ES-I3 (cell line): Measurements from ENCODE around the gene PRKCH.
"Not testable (repeated sequence)": the region's sequence is repeated elsewhere in the genome, so short reads cannot be mapped to it uniquely, and the experiment has no call there.

Experiments used
- H3K36me3 ChIP-seq: 2 replicates; pipeline ENCODE4 v1.6.1; 2013; ENCODE audit warnings: mild to moderate bottlenecking, low read length, control low read depth, moderate library complexity; ENCODE audit not compliant: insufficient read depth
- H3K4me1 ChIP-seq: 2 replicates; pipeline ENCODE4 v1.6.1; 2013; ENCODE audit warnings: mild to moderate bottlenecking, control low read depth, low read length; ENCODE audit not compliant: insufficient read depth
- H3K9ac ChIP-seq: 2 replicates; pipeline ENCODE4 v1.6.1; 2013; ENCODE audit warnings: low read depth, mild to moderate bottlenecking, low read length, moderate library complexity
- H3K9me3 ChIP-seq: 2 replicates; pipeline ENCODE4 v1.6.1; 2013; ENCODE audit warnings: mild to moderate bottlenecking, low read length, moderate library complexity; ENCODE audit not compliant: control insufficient read depth, insufficient read depth

The PRKCH gene

GRCh38 chr14:61394542-61394941 is 73.2 kb downstream of the PRKCH start:
- Histone ChIP-seq H3K36me3 (no peaks in the 10 kb centered on the region), H3K4me1 (no peaks in the 10 kb centered on the region)

GRCh38 chr14:61395115-61395725 is 73.8 kb downstream of the PRKCH start:
- H3K4me1 ChIP-seq = no peaks in the 10 kb centered on the region
- H3K9ac ChIP-seq = no peak overlapping the region
- H3K36me3 ChIP-seq = no peaks in the 10 kb centered on the region
- no peaks in the 10 kb centered on the region for H3K9me3 ChIP-seq

More at GRCh38 chr14:61394542-61394941, 73.2 kb downstream of the PRKCH start:
- Histone ChIP-seq H3K9me3 (no peaks in the 10 kb centered on the region), H3K9ac (no peak overlapping the region)

DNA sequence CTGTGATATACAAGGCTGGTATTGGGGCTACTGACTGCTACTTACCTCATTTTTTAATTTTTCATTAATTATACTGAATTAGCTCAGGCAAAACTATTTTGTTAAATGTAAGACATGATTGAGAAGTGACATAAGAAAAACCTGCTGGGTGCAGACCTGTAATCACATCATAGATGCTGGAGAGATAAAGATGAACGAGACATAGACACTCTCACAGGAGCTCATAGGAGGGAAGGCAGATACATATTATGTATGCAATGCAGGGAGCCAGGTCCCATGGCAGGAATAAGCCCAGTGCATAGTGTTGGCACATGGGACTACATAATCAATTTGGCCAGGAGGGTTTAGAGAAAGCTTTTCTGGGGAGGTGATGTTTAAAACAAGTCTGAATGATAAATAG is 74.9 kb downstream of the PRKCH start:
- no peak overlapping the region for H3K9ac ChIP-seq
- H3K9me3 ChIP-seq = no peaks in the 10 kb centered on the region
- H3K4me1 ChIP-seq = no peaks in the 10 kb centered on the region
- H3K36me3 ChIP-seq = no peaks in the 10 kb centered on the region

DNA sequence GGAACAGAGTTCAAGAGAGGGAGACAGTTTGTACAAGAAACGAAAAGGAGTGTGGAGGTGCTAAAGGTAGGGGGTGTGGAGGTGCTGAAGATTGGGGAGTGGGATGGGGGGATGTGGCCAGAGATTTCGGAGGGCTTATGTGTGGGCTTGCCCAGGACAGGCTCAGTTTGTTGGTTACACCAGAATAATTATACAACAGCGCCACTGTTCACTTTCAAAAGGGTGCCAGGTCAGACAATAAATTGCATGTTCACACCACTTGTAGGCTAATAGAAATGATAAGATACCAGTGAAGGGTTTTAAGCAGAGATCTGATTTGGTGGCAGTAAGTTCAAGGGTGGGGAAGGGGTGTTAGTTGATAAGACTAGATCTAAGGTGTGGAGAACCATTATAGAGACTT is 75.3 kb downstream of the PRKCH start:
- no peak overlapping the region for H3K9ac ChIP-seq
- no peaks in the 10 kb centered on the region for H3K36me3 ChIP-seq
- no peaks in the 10 kb centered on the region for H3K4me1 ChIP-seq
- H3K9me3 ChIP-seq = no peaks in the 10 kb centered on the region

GRCh38 chr14:61397615-61398014 is 76.2 kb downstream of the PRKCH start:
- no peaks in the 10 kb centered on the region for H3K36me3 ChIP-seq

DNA sequence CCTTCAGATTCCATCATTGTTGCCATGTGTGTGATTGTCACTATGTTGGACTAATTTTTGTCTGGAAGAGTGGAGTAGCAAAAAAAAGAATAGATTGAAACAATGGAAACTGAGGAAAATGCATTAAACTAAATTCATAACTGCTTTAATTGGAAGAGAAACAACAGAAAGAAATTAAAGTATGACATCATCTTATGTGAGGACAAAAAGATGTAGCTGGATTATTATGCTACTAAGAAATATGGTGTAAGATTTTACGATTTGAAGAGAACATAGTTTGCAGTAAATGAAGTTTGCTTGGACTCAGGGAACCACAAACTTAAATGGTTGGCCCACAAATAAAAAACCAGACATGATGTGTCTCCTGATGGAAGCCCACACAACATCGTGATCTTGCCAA is 76.8 kb downstream of the PRKCH start:
- Histone ChIP-seq H3K4me1 (no peaks in the 10 kb centered on the region), H3K36me3 (no peaks in the 10 kb centered on the region), H3K9me3 (no peaks in the 10 kb centered on the region), H3K9ac (no peak overlapping the region)

More at GRCh38 chr14:61397615-61398014, 76.2 kb downstream of the PRKCH start:
- no peaks in the 10 kb centered on the region for H3K4me1 ChIP-seq
- no peaks in the 10 kb centered on the region for H3K9me3 ChIP-seq
- no peak overlapping the region for H3K9ac ChIP-seq

- Histone ChIP-seq H3K36me3 (no peaks in the 10 kb centered on the region), H3K9ac (no peak overlapping the region), H3K9me3 (no peaks in the 10 kb centered on the region), H3K4me1 (no peaks in the 10 kb centered on the region)
Measured at GRCh38 chr14:61399365-61399764, 78.0 kb downstream of the PRKCH start.

- Histone ChIP-seq H3K4me1 (no peaks in the 10 kb centered on the region), H3K36me3 (no peaks in the 10 kb centered on the region), H3K9ac (no peak overlapping the region), H3K9me3 (no peaks in the 10 kb centered on the region)
Measured at GRCh38 chr14:61401461-61401860, 80.1 kb downstream of the PRKCH start.

DNA sequence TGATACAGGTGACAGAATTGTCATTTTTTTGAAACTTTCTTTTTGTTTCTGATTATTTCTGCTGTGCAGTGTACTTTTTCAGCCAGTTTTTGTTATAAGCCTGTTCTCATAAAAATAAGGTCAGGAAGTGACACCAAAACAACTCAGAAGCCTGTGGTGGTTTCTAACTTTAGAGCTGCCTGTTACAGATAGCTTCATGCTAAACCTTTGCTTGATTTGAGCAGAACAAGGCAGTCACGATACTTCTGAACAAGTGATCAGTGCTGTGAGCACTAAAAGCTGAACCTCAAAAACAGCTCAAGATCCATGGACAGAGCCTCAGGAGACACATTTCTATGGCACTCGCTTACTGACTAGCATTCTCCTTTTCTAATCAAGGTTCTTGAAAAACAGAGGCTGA is 82.0 kb downstream of the PRKCH start:
- no peak overlapping the region for H3K9ac ChIP-seq
- 0 out of 2 replicates have a peak, but pooled peaks cover 3% of the 10 kb centered on the region for H3K4me1 ChIP-seq
- no peaks in the 10 kb centered on the region for H3K36me3 ChIP-seq
- H3K9me3 ChIP-seq = no peaks in the 10 kb centered on the region

GRCh38 chr14:61404637-61405036 is 83.3 kb downstream of the PRKCH start:
- H3K9ac ChIP-seq = no peak overlapping the region
- H3K36me3 ChIP-seq = no peaks in the 10 kb centered on the region
- H3K9me3 ChIP-seq = no peaks in the 10 kb centered on the region
- 0 out of 2 replicates have a peak, but pooled peaks cover 3% of the 10 kb centered on the region for H3K4me1 ChIP-seq

GRCh38 chr14:61406198-61406597 is 84.8 kb downstream of the PRKCH start:
- Histone ChIP-seq H3K36me3 (no peaks in the 10 kb centered on the region), H3K9ac (no peak overlapping the region), H3K4me1 (0 out of 2 replicates have a peak, but pooled peaks cover 3% of the 10 kb centered on the region), H3K9me3 (no peaks in the 10 kb centered on the region)

- 0 out of 2 replicates have a peak, but pooled peaks cover 3% of the 10 kb centered on the region for H3K4me1 ChIP-seq
Measured at GRCh38 chr14:61406675-61407074, 85.3 kb downstream of the PRKCH start.

GRCh38 chr14:61408498-61408897 is 87.1 kb downstream of the PRKCH start:
- 0 out of 2 replicates have a peak, but pooled peaks cover 3% of the 10 kb centered on the region for H3K4me1 ChIP-seq
- H3K36me3 ChIP-seq = no peaks in the 10 kb centered on the region
- no peaks in the 10 kb centered on the region for H3K9me3 ChIP-seq
- H3K9ac ChIP-seq = no peak overlapping the region

More at GRCh38 chr14:61406675-61407074, 85.3 kb downstream of the PRKCH start:
- Histone ChIP-seq H3K36me3 (no peaks in the 10 kb centered on the region), H3K9me3 (no peaks in the 10 kb centered on the region), H3K9ac (no peak overlapping the region)

DNA sequence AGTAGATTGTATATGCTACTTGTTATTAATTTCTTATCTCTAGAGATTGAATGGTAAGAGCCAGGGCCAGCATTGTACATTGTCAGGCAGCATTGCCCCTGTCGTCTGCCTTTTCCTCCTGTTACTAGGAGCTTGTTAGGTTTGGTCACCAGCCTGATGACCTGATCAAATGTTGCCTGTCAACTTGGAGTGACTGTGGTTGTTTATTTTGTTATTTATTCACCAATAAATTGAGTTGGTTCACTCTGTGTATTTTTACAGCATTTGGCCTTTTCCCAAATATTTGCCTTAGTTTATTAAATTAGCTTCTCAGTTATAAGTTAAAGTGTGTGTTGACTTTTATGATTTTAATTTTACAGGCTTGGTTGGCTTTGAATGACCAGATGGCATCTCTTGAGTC is 88.4 kb downstream of the PRKCH start:
- Histone ChIP-seq H3K9me3 (no peaks in the 10 kb centered on the region), H3K4me1 (0 out of 2 replicates have a peak, but pooled peaks cover 3% of the 10 kb centered on the region), H3K36me3 (no peaks in the 10 kb centered on the region), H3K9ac (no peak overlapping the region)

- not testable (repeated sequence) for H3K4me1 ChIP-seq, H3K9me3 ChIP-seq, H3K9ac ChIP-seq, H3K36me3 ChIP-seq
Measured at GRCh38 chr14:61415934-61416333, 94.6 kb downstream of the PRKCH start.
